Inflammatory macrophage treated with lipopolysaccharide for 4 hours (primary cell): ENCODE measurements around the gene HDAC11.
"Not testable (repeated sequence)": the region's sequence is repeated elsewhere in the genome, so short reads cannot be mapped to it uniquely, and the experiment has no call there.

Source experiments
- DNase-seq: peaks from one replicate; pipeline ENCODE4 v3.0.0-alpha.2; 2020

HDAC11 gene

GRCh38 chr3:13493867-13494441, 13.8 kb downstream of the HDAC11 start:
- DNase-seq, result no peak

GRCh38 chr3:13494463-13495350, 14.6 kb downstream of the HDAC11 start:
- DNase-seq, result peak; percentile 16

GRCh38 chr3:13495351-13495813, 15.3 kb downstream of the HDAC11 start:
- peak; percentile 29 for DNase-seq

GRCh38 chr3:13495921-13496723, 16.0 kb downstream of the HDAC11 start:
- peak; percentile 74 for DNase-seq

GRCh38 chr3:13496879-13497278, 16.8 kb downstream of the HDAC11 start:
- DNase-seq, result no peak

GRCh38 chr3:13497386-13497785, 17.3 kb downstream of the HDAC11 start:
- peak; percentile 54 for DNase-seq

GRCh38 chr3:13498354-13499060, 18.4 kb downstream of the HDAC11 start:
- no peak for DNase-seq

- not testable (repeated sequence) for DNase-seq
Observed at GRCh38 chr3:13499246-13499645, 19.1 kb downstream of the HDAC11 start.

GRCh38 chr3:13500133-13500885, 20.2 kb downstream of the HDAC11 start:
- DNase-seq, result no peak

- DNase-seq, result no peak
Observed at GRCh38 chr3:13501056-13501455, 20.9 kb downstream of the HDAC11 start.

GRCh38 chr3:13501521-13501920, 21.4 kb downstream of the HDAC11 start:
- no peak for DNase-seq

GRCh38 chr3:13501958-13502790, 22.1 kb downstream of the HDAC11 start:
- DNase-seq, result no peak

- DNase-seq, result no peak
Observed at GRCh38 chr3:13502791-13503060, 22.6 kb downstream of the HDAC11 start.

GRCh38 chr3:13504161-13504831, 24.2 kb downstream of the HDAC11 start:
- no peak for DNase-seq

GRCh38 chr3:13505147-13506130, 25.3 kb downstream of the HDAC11 start:
- no peak for DNase-seq

- no peak for DNase-seq
Observed at GRCh38 chr3:13506239-13506638, 26.1 kb downstream of the HDAC11 start.

GRCh38 chr3:13506680-13507079, 26.6 kb downstream of the HDAC11 start:
- no peak for DNase-seq

GRCh38 chr3:13507247-13507569, 27.1 kb downstream of the HDAC11 start:
- DNase-seq, result no peak

GRCh38 chr3:13507570-13508339, 27.6 kb downstream of the HDAC11 start:
- no peak for DNase-seq
